K562 (cell line): Measurements from ENCODE around the gene SLIT1. TPM values are rescaled to one million over a fixed set of nuclear protein-coding genes. Genes with fewer than 3 reads are reported as not detected.

ENCODE experiments used
- ATAC-seq: fragments of 200-7000 bp; cut with Tn5 transposase; 3 replicates; pipeline ENCODE4 v1.9.1; 2020; ENCODE audit warnings: moderate library complexity
- BruUV-seq: library from RNA; stranded (reverse); fragments of 400-500 nt; replicated peaks from 2 replicates; lab custom pipeline; 2021; lab: Mats Ljungman, UMichigan
- CTCF ChIA-PET: fragments of 300-600 bp; formaldehyde crosslinking; extraction: SDS; loops from one replicate; lab custom pipeline; 2021; ENCODE audit warnings: low intra/inter-chr PET ratio; lab: Yijun Ruan, JAX
- POLR2A ChIA-PET: fragments of 300-600, 350-650 bp; sonication (Branson Sonifier 250); formaldehyde crosslinking; extraction: SDS; loops from one replicate; lab custom pipeline; 2021; ENCODE audit warnings: antibody characterized with exemption, inconsistent platforms; lab: Yijun Ruan, JAX
- DNase-seq, 4 experiments: peaks; one replicate each; pipeline versions ENCODE4 v3.0.0 to v3.0.0-alpha.2; 2011 to 2018; ENCODE audit warnings: low spot score in 3 of 4, mixed read lengths in 3 of 4; ENCODE audit errors: extremely low read depth in 1 of 4
- FAIRE-seq: peaks from 2 replicates; lab custom pipeline; 2011; peaks lifted over from hg19 to GRCh38; lab: Jason Lieb, UNC
- H2AFZ ChIP-seq: 2 replicates; pipeline ENCODE4 v1.6.0; 2011; ENCODE audit warnings: low read depth, low read length, control low read depth, inconsistent platforms
- H3K27ac ChIP-seq: fragments of 200-600 bp; 3 replicates; pipeline ENCODE4 v1.8.0; 2011; ENCODE audit warnings: low read depth, mild to moderate bottlenecking, control low read depth, inconsistent platforms, low read length, moderate library complexity, mixed read lengths; ENCODE audit errors: extremely low read depth
- H3K27me3 ChIP-seq, 2 experiments: fragments of 300-600 bp in 1 of 2; 2 replicates in 1 of 2; 3 replicates in 1 of 2; pipeline versions ENCODE4 v1.6.0 to v1.8.0; 2011; ENCODE audit warnings: inconsistent platforms in 2 of 2, low read length in 2 of 2, mild to moderate bottlenecking in 1 of 2, mixed read lengths in 1 of 2, moderate library complexity in 1 of 2; ENCODE audit not compliant: control insufficient read depth in 2 of 2, insufficient read depth in 2 of 2
- H3K36me3 ChIP-seq: fragments of 300-600 bp; 3 replicates; pipeline ENCODE4 v1.8.0; 2011; ENCODE audit warnings: mild to moderate bottlenecking, low read length, inconsistent platforms; ENCODE audit not compliant: control insufficient read depth, insufficient read depth
- H3K4me1 ChIP-seq, 2 experiments: fragments of 200-600 bp in 1 of 2; replicated peaks in 1 of 2; 2 replicates in 1 of 2; 3 replicates in 1 of 2; pipeline versions ENCODE4 v1.5.1 to v1.8.0; 2011; ENCODE audit warnings: inconsistent platforms in 2 of 2, low read length in 2 of 2, mild to moderate bottlenecking in 1 of 2, mixed read lengths in 1 of 2, moderate library complexity in 1 of 2; ENCODE audit not compliant: control insufficient read depth in 2 of 2, insufficient read depth in 2 of 2
- H3K4me2 ChIP-seq: 2 replicates; pipeline ENCODE4 v1.6.1; 2011; ENCODE audit warnings: low read length, control low read depth, inconsistent platforms, mixed read lengths; ENCODE audit not compliant: insufficient read depth
- H3K4me3 ChIP-seq: fragments of 200-600 bp; sonication (generic), shearing (Covaris generic); 2 replicates; pipeline ENCODE4 v1.5.1; 2016; ENCODE audit warnings: control low read depth, inconsistent platforms
- H3K79me2 ChIP-seq: fragments of 200-600 bp; 3 replicates; pipeline ENCODE4 v1.8.0; 2011; ENCODE audit warnings: low read length, inconsistent platforms; ENCODE audit not compliant: control insufficient read depth, insufficient read depth
- H3K9ac ChIP-seq, 2 experiments: 2 replicates each; pipeline versions ENCODE4 v1.6.0 to v1.6.1; 2011; ENCODE audit warnings: low read depth in 2 of 2, low read length in 2 of 2, control low read depth in 1 of 2, inconsistent platforms in 1 of 2, mild to moderate bottlenecking in 1 of 2, mixed read lengths in 1 of 2; ENCODE audit not compliant: insufficient read depth in 1 of 2
- H3K9me1 ChIP-seq: one replicate; pipeline ENCODE4 v1.6.0; 2011; ENCODE audit warnings: inconsistent platforms, mild to moderate bottlenecking, low read length, moderate library complexity; ENCODE audit not compliant: control insufficient read depth, insufficient read depth
- H3K9me3 ChIP-seq: replicated peaks from 2 replicates; pipeline ENCODE4 v1.5.1; 2011; ENCODE audit warnings: low read depth, low read length, inconsistent platforms; ENCODE audit not compliant: control insufficient read depth, insufficient read depth
- H4K20me1 ChIP-seq: replicated peaks from 2 replicates; pipeline ENCODE4 v1.6.1; 2011; ENCODE audit warnings: low read length, inconsistent platforms, mixed read lengths; ENCODE audit not compliant: control insufficient read depth, insufficient read depth
- E4F1 ChIP-seq: fragments of 250-450 bp; sonication (Bioruptor Pico); IDR thresholded peaks from 2 replicates; pipeline ENCODE4 v1.5.0; 2021; ENCODE audit warnings: mild to moderate bottlenecking, borderline replicate concordance
- ETV1 ChIP-seq: fragments of 450-650 bp; conservative IDR thresholded peaks from 2 replicates; pipeline ENCODE4 v1.6.1; 2016; ENCODE audit warnings: missing genetic modification characterization, control low read depth, low read depth, missing compliant biosample characterization
- FOXJ3 ChIP-seq: sonication (generic); formaldehyde crosslinking; IDR thresholded peaks from 2 replicates; pipeline ENCODE4 v1.4.0; 2020; ENCODE audit warnings: mild to moderate bottlenecking, missing genetic modification reagents
- FOXM1 ChIP-seq, 2 experiments: fragments of 450-650 bp in 1 of 2; sonication (generic) in 1 of 2; formaldehyde crosslinking in 1 of 2; IDR thresholded peaks; 2 replicates each; pipeline versions ENCODE4 v1.6.1 to v1.9.0; 2017 to 2022; ENCODE audit warnings: low read depth in 2 of 2, mild to moderate bottlenecking in 2 of 2, missing genetic modification reagents in 1 of 2, moderate library complexity in 1 of 2
- HES1 ChIP-seq: fragments of 450-650 bp; IDR thresholded peaks from 2 replicates; pipeline ENCODE4 v1.6.1; 2016; ENCODE audit warnings: low read depth, mild to moderate bottlenecking, moderate library complexity
- JUN ChIP-seq, 2 experiments: sonication (generic) in 1 of 2; formaldehyde crosslinking in 1 of 2; IDR thresholded peaks; 2 replicates each; pipeline versions ENCODE4 v1.6.1 to v1.8.0; 2012 to 2022; ENCODE audit warnings: borderline replicate concordance in 2 of 2, mild to moderate bottlenecking in 2 of 2, improper control_type of control experiment in 1 of 2, low read depth in 1 of 2, low read length in 1 of 2, missing genetic modification reagents in 1 of 2
- RAD21 ChIP-seq, 2 experiments: fragments of 250-450 bp in 1 of 2; fragments of 450-650 bp in 1 of 2; sonication (Bioruptor Pico) in 1 of 2; formaldehyde crosslinking in 1 of 2; IDR thresholded peaks in 1 of 2; conservative IDR thresholded peaks in 1 of 2; 2 replicates each; pipeline versions ENCODE4 v1.4.0 to v1.8.0; 2020 to 2022; ENCODE audit warnings: mild to moderate bottlenecking in 2 of 2, moderate library complexity in 1 of 2
- SIX5 ChIP-seq, 2 experiments: IDR thresholded peaks; 2 replicates each; pipeline ENCODE4 v1.6.1; 2011; ENCODE audit warnings: low read length in 2 of 2, borderline replicate concordance in 1 of 2, low read depth in 1 of 2, mild to moderate bottlenecking in 1 of 2, moderate library complexity in 1 of 2; ENCODE audit not compliant: insufficient read depth in 1 of 2
- SMAD3 ChIP-seq: fragments of 450-650 bp; formaldehyde crosslinking; conservative IDR thresholded peaks from 2 replicates; pipeline ENCODE4 v1.4.0; 2020; ENCODE audit warnings: mild to moderate bottlenecking
- SMARCB1 ChIP-seq: IDR thresholded peaks from 2 replicates; pipeline ENCODE4 v1.6.1; 2011; ENCODE audit warnings: improper control_type of control experiment, low read depth; ENCODE audit not compliant: insufficient read length
- THRA ChIP-seq: fragments of 450-650 bp; IDR thresholded peaks from 2 replicates; pipeline ENCODE4 v1.6.1; 2017; ENCODE audit warnings: mild to moderate bottlenecking, moderate library complexity
- ZC3H8 ChIP-seq: fragments of 450-650 bp; IDR thresholded peaks from 2 replicates; pipeline ENCODE4 v1.6.1; 2017
- ZFPM2 ChIP-seq: fragments of 250-450 bp; sonication (Bioruptor Pico); IDR thresholded peaks from 2 replicates; pipeline ENCODE4 v1.5.1; 2022; ENCODE audit warnings: mild to moderate bottlenecking
- ZNF253 ChIP-seq: fragments of 250-450 bp; sonication (Bioruptor Pico); conservative IDR thresholded peaks from 2 replicates; pipeline ENCODE4 v1.6.1; 2021; ENCODE audit warnings: mild to moderate bottlenecking
- ZNF717 ChIP-seq: fragments of 250-450 bp; sonication (Bioruptor Pico); IDR thresholded peaks from 2 replicates; pipeline ENCODE4 v1.5.0; 2021
- ZNF764 ChIP-seq: fragments of 250-450 bp; sonication (Bioruptor Pico); IDR thresholded peaks from 2 replicates; pipeline ENCODE4 v1.4.0; 2020; ENCODE audit warnings: low read depth, mild to moderate bottlenecking, moderate library complexity
- WGBS: fragments of 100-300 bp; shearing (Covaris generic); methylation state at CpG from one replicate; pipeline ENCODE4 v1.1.6; 2016; ENCODE audit warnings: low coverage, mixed read lengths; ENCODE audit not compliant: insufficient coverage; ENCODE audit errors: missing lambda C conversion rate; 5-methylcytosine and 5-hydroxymethylcytosine counted together
- in situ Hi-C: fragments of 300-500 bp; cut with MboI; formaldehyde crosslinking; loops from 4 replicates; pipeline ENCODE4 v1.15.0; 2018; ENCODE audit warnings: inconsistent platforms, mixed read lengths
- intact Hi-C: fragments of 100-400 bp; cut with micrococcal nuclease; formaldehyde crosslinking; loops from 2 replicates; pipeline ENCODE4 v1.14.2; 2022
- polyA plus RNA-seq, 8 experiments: library from polyadenylated mRNA; depleted of rRNA in 4 of 8; stranded (reverse) in 5 of 8; unstranded in 3 of 8; fragments of >200 nt; fragmentation: Nextera tagmentation in 2 of 8; fragmentation: Illumina TruSeq in 1 of 8; extraction: Ambion mirVana in 2 of 8; extraction: Trizol in 1 of 8; gene quantifications; 2 replicates each; pipeline versions ENCODE4 v1.2.1 to v1.2.3, GENCODE V29; 2011 to 2014; ENCODE audit warnings: inconsistent platforms in 1 of 8, missing spikeins in 1 of 8
- total RNA-seq, 7 experiments: library from RNA; depleted of rRNA in 6 of 7; stranded (reverse); fragments of >200 nt in 6 of 7; fragmentation: Illumina TruSeq in 2 of 7; extraction: Trizol in 2 of 7; gene quantifications; 2 replicates each; pipeline versions ENCODE4 v1.2.1 to v1.2.3, GENCODE V29; 2011 to 2021; ENCODE audit warnings: low replicate concordance in 1 of 7

The SLIT1 gene
- total and polyA plus RNA-seq, 9 of the 15 experiments (the other 6 are each of a cell fraction or from before 2014, with no cell fraction given) = 0.01 to 0.11 (median 0.04) TPM; not detected in 3

- TF ChIP-seq ZNF717 (no peak), ZFPM2 (CRISPR knock-in tag) (no peak), JUN (IDR thresholded peaks at IDR 0.05; ENCODE audit: borderline replicate concordance, low read depth, low read length) (no peak), JUN (CRISPR knock-in tag; IDR thresholded peaks at IDR 0.05; ENCODE audit: borderline replicate concordance) (no peak), SIX5 (IDR thresholded peaks at IDR 0.05; ENCODE audit: borderline replicate concordance in 1 of 2, insufficient read depth in 1 of 2, low read depth in 1 of 2, low read length in 2 of 2) (no peak)
These were observed 109.0 kb downstream of the SLIT1 start (continued) for GRCh38 chr10:97076781-97077180.

GRCh38 chr10:97075961-97076525 is 109.7 kb downstream of the SLIT1 start:
- POLR2A ChIA-PET = no interaction called here
- Histone ChIP-seq H3K79me2 (no peaks in the 10 kb centered on the region), H3K27me3 (peaks cover 0 to 30% of the 10 kb centered on the region in 2 experiments; a peak in 3 of 5 replicates), H2AFZ (no peak overlapping the region), H3K4me2 (no peak overlapping the region), H3K4me1 (peaks cover 0 to 5% of the 10 kb centered on the region in 2 experiments; a peak in 1 of 5 replicates), H3K4me3 (no peak overlapping the region), H4K20me1 (no peaks in the 10 kb centered on the region; the same call in 1 of the 2 replicates), H3K27ac (no peak overlapping the region), H3K9me1 (no peaks in the 10 kb centered on the region), H3K9me3 (no peaks in the 10 kb centered on the region), H3K36me3 (no peaks in the 10 kb centered on the region), H3K9ac (no peak overlapping the region)
- in situ Hi-C loops = loop anchor here (10.0 kb wide), 1 partner anchor 279 kb away; no protein-coding TSS in a partner anchor
- ATAC-seq (no peak), DNase-seq (no peak), FAIRE-seq (no peak)
- intact Hi-C loops = no loop called here
- CTCF ChIA-PET = no interaction called here
- BruUV-seq = no TSS peak
- WGBS = 0% methylated on average over 6 of the region's 7 CpGs
- TF ChIP-seq SMARCB1 (no peak), E4F1 (CRISPR knock-in tag) (no peak), THRA (no peak), FOXJ3 (CRISPR knock-in tag) (no peak), RAD21 (CRISPR knock-in tag; conservative IDR thresholded peaks at IDR 0.05 in 1 of 2, IDR thresholded peaks at IDR 0.05 in 1 of 2) (no peak), HES1 (no peak), FOXM1 (IDR thresholded peaks at IDR 0.05; ENCODE audit: low read depth) (no peak), FOXM1 (CRISPR knock-in tag; IDR thresholded peaks at IDR 0.05; ENCODE audit: low read depth) (no peak), SMAD3 (CRISPR knock-in tag) (no peak), ZNF764 (CRISPR knock-in tag) (no peak), ZNF253 (no peak), ZC3H8 (no peak), ETV1 (no peak)
